Stimulated activated CD4-positive, alpha-beta T cell treated with anti-CD3 and anti-CD28 coated beads, Interleukin-12 subunit alpha, Interleukin-12 subunit beta, amount 100 ng/mL, for 24 hours (primary cell): ENCODE data around the gene ATOH7.
"Not testable (repeated sequence)": the region's sequence is repeated elsewhere in the genome, so short reads cannot be mapped to it uniquely, and the experiment has no call there.

Source experiments
- DNase-seq, 2 experiments: peaks; one replicate each; pipeline ENCODE4 v3.0.0-alpha.2; 2020; ENCODE audit warnings: low read depth in 2 of 2

ATOH7 gene

DNA sequence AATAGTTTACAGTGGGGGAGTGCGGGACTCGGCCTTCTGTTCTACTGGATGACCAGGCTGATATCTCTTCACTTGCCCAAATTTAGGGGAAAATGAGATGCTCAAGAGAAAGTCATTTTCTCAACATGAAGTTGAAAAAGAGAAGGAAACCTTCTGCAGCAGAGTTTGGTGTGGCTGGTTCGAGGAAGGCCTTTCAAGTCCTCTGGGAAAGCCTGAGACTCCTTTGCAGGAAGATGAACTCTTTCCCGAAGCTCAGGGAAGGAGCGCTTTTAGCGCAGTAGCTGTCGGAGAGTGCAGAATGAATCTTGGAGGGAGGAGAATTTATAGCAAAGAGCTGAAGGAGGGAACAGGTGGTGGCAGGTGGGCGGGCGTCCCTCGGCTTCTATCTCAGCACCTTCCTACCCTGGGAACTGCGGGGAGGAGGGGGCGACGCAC lies at the start of gene ATOH7:
TSS of gene ATOH7 (minus strand) at position 297 of the 435 bp plus-strand sequence. CDS start 436 bp downstream, outside the sequence.
- DNase-seq: no peak

DNA sequence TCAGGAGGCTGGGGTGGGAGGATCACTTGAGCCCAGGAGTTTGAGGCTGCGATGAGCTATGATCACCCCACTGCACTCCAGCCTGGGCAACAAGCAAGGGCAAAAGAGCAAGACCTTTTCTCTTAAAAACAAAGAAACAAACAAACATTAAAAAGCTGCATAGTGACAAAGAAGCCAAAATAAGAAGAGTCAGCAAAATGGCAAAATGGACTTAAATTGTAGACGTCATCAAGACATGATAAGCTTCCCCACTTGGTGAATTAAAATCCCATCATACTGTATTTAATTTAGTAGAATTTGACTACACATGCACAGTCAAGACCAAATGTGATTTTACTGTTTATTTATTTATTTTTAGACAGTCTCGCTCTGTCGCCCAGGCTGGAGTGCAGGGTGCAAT lies 48.8 kb upstream of the ATOH7 start:
- no peak for DNase-seq

DNA sequence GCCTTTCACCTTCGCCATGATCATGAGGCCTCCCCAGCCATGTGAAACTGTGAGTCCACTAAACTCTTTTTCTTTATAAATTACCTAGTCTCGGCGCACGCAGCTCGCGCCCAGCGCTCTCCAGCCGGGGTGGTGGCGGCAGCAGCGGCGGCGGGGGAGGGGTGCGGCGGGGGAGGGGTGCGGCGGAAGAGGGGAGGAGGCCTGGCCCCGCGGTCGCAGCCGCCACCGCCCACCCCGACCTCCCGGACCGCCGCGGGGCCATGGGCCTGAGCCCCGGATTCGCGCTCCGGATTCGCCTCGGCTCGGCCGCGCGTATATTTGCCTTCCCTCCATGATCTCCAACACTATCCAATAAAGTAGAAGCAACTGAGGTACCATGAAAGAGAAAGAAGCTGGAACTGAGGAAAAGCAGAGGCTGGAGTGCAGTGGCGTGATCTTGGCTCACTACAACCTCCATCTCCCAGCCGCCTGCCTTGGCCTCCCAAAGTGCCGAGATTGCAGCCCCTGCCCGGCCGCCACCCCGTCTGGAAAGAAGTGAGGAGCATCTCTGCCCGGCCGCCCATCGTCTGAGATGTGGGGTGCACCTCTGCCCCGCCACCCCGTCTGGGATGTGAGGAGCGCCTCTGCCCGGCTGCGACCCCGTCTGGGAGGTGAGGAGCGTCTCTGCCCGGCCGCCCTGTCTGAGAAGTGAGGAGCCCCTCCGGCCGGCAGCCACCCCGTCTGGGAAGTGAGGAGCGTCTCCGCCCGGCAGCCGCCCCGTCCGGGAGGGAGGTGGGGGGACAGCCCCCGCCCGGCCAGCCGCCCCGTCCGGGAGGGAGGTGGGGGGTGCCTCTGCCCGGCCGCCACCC lies 47.2 kb upstream of the ATOH7 start:
- DNase-seq: not testable (repeated sequence)

DNA sequence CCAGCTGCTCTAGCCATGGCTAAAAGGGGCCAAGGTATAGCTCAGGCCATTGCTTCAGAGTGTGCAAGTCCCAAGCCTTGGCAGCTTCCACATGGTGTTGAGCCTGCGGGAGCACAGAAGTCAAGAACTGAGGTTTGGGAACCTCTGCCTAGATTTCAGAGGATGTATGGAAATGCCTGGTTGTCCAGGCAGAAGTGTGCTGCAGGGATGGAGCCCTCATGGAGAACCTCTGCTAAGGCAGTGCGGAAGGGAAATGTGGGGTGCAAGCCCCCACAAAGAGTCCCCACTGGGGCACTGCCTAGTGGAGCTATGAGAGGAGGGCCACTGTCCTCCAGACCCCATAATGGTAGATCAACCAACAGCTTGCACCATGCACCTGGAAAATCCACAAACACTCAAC lies 45.9 kb upstream of the ATOH7 start:
- not testable (repeated sequence) for DNase-seq

DNA sequence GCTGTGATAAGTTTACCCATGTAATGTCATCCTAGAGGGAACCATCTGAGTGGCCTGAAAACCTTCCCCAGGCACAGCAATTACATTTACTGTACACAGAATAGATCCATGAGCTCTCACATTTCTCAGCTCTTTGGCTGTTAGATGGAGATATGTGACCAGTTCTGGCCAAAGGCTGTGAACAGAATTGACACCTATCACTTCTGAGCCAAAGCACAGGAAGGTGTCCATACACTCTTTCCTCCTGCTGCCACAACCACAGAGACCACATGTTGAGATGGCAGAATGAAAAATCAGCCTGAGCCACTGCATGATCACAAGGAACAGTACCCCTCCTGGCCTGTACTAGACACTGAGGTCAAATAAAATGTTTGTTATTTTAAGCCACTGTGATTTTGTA lies 44.3 kb upstream of the ATOH7 start:
- no peak for DNase-seq

DNA sequence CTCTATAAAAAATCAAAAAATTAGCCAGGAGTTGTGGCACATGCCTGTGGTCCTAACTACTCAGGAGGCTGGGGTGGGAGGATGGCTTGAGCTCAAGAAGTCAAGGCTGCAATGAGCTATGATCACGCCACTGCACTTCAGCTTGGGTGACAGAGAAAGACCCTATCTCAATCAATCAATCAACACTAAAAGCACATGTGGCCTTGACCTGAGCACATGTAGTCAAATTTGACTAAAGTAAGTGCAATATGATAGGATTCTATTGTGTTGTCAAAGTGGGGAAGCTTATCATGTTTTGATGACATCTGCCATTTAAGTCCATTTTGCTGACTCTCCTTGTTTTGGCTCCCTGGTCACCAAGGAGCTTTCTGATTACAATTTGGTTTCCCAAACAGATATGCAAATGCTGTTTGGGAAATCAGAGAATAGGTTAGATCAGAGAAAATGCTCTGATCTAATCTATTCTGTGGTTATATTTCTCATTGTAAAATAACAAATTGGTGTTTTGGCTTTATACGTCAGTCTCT lies 43.8 kb upstream of the ATOH7 start:
- no peak for DNase-seq

DNA sequence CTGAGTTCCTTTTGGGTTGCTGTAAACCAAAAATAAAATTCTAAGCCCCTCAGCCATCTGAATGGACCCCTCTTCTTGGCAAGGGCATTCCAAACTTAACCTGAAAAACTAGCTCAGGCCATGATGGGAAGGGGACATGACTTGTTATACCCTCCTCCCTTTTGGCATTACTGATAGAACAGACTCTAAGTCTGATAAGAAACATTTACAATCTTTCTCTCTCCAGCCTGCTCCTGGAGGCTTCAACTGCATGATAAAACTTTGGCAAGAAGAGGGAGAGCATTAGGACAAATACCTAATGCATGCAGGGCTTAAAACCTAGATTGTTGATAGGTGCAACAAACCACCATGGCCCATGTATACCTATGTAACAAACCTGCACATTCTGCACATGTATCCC lies 40.9 kb upstream of the ATOH7 start:
- no peak for DNase-seq

DNA sequence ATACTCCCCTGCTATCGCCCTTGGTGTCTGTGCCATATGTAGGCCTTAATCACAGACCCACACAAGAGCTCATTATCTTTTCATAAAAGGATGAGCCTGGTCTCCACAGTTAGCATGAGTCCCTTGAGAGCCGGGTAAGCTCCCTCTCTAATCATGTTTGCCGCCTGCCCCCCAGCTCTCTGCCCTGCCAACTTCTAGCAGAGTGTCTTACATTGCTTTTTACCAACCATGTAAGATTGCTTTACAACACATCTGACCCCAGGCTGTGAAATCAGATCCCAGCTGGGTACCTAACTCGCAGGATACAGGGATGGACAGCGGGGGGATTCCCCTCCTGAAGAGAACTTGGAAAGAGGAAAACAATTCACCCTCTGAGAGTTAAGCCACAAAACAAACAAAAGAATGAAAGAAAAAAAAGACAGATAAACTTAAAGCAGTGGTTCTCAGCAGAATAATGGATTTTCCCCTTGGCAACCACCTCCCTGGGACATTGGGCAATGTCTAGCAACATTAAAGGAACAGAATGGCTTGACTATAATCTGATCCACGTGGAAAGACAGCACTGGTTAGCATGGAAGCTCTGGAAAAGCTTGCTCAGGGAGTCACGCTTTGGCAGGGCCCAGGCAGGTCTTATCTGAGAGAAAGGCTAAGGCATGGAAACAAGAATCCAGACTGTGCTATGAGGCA lies 39.4 kb upstream of the ATOH7 start:
- DNase-seq: no peak

DNA sequence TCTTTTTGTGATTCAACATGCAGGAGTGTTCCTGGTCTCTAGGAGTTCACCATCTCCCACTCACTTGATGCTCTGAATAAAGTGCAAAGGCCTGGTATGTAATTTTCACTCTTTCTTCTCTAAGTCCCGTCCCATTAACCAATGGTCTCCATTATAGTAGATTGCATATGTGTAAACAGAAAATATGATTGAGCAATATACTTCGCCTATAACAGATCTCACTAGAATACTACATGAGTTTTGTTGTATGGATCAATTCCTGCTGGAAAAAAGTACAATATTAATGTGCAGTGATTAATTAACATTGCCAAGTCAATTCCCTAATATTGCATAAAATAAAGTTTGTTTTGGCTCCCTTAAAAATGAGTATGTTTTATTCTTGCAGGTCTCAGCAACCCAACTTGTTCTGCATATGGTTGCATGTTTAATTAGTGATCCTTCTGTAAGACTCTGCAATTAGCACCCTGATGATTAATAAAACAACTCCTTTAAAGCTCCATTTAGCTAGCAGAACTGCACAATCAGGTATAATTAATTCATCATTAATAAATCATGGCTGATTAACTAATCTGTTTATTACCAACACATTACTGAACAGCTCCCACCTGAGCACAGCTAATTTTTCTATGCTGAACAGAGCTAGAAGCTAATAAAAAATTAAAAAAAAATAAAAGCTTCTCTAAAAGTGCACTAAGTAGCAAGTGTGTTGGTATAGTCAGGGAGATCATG lies 37.8 kb upstream of the ATOH7 start:
- no peak for DNase-seq

DNA sequence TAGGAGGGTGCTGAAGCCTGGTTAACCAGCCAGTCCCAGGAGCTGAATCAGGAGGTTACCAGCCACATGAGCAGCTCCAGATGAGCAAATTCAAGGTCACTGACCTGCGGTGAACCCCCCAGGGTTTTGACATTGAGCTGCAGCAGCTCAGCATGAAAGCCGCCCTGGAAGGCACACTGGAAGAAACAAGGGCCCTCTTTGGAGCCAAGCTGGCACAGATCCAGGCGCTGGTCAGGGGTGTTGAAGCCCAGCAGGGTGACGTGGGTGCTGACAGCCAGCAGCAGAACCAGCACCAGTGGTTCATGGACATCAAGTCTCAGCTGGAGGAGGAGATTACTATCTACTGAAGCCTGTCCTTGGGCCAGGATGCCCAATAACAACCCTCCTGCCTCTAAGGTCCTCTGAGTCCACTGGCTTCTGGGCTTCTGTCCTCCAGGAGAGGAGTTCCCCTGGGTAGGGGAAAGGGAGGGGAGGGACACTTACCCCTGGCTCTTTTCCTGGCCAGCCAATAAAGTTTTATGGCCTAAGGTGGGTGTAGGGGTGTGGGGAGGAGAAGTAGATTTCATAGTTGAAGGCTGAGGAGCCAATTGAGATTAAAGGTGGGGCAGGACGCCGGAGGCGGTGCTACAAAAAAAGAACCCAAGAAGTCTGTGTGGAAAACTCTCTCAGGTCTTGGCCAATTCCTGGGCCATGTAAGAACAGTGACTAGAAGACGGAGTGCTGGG lies 29.4 kb upstream of the ATOH7 start:
- DNase-seq: no peak

DNA sequence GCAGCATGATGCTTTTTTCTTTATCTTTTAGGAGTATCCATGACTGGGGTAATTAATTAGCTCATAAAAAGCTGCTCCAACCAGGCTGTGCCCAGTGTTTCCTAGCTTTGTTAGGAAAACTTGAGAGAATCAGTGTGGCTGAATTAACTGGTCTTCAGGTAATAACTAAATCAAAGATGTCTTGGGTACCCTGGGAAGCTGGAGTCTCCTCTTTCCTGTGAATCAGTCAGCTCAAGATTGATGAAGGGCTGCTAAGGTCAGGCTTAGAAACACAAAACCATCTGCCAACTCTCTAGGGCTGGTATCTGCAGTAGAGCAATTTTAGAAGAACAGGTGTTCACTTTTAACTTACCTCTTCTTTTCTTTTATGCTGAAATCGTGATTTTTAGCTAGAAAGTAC lies 21.4 kb upstream of the ATOH7 start:
- no peak for DNase-seq

DNA sequence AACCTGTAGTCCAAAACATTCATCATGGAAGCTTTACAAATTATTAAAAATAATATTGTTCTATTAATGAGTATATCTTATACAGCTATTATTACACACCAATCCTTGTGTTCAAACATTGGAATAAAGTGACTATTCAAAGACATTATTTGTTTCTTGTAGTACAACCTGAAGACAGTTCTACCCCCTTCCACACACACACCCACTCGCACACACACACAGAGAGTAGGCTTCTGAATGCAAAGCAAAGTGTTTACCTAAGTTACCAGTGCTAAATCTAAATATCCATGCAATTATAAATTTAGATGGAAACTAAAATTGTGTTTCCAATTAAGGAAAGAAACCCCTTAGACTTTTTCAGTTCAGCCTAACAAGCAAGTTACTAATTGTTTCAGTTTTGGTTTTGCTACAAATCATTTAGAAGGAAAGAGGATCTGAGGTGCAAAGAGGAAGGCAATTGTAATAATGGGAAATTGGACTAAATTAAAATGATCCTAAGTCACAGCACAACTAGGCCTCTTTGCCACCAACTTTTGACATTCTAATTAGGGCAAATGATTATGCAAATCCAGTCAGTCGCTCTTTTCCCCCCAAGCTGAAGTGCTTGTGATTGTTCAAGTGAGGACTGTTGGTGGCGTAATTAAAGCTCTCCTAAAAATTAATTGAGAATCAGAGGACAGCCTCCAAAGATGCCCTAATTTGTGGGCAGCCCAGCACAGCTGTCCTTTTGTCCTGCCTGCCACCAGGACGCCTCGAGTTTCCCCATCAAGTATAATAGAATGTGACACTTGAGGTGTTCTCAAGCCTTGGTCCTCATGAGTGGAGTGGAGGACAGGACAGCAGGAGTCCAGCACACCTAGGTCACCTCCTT lies 19.9 kb upstream of the ATOH7 start:
- DNase-seq: no peak

DNA sequence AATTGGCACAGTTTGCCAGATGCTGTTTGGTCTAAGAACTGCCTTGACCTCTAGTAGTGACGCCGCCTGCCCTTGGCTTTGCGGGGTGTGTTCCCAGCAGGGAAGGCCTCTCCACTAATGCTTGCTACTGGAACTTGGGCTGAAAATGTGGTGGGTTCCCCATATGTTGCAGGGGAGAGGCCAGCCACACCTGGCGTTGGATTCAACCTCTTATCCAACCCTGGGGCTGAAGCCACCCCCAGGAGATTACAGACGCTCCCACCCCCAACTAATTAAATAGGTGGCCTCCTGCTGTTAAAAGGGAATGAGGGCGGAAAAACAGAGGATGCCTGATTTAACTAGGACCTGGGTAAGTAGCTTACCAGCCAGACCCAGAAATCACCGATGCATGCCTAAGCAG lies 19.2 kb upstream of the ATOH7 start:
- no peak for DNase-seq

DNA sequence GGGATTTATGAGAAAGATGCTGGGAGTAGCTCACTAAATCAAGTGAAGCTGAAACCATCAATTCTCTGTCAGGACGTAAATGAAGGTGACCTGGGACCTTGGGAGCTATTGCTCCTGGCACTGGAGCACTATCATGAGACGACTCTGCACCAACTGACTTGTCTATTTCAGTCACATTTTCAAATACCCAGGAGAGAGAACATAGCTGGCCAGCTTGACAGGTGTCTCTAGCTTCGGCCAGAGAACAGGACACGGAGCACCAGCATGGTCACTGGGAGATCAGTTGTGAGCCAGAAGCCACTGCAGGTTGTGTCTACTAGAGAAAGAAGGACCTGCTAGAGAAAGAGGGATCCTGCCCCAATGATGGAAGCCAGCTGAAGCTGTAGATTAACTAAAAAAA lies 17.4 kb upstream of the ATOH7 start:
- no peak for DNase-seq

DNA sequence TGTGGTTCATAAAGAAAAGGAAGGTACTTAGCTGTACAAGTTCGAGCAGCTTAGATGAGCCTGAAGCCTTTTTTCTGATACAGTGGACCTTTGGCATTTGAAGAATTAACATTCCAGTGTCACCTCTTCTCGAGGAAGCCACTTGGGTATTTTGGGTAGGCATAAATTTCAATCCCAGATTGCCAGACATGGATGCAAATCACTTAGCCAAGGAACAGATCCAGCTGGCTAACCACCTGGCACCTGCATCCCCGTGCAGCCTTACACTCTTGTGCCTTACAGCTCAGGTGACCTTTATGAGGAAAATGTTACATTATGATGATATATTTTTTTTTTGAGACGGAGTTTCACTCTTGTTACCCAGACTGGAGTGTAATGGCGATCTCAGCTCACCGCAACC lies 16.0 kb upstream of the ATOH7 start:
- no peak for DNase-seq

DNA sequence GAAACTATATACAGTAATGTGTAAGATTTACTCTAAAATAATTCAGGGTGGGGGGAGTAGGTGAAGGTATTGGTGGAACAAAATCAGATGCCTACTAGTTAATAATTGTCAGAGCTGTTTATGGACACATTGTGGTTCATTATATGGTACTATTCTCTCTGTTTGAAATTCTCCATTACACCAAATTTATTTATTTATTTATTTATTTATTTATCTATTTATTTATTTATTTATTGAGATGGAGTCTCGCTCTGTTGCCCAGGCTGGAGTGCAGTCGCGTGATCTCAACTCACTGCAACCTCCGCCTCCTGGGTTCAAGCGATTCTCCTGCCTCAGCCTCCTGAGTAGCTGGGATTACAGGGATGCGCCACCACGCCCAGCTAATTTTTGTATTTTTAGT lies 14.5 kb upstream of the ATOH7 start:
- not testable (repeated sequence) for DNase-seq

DNA sequence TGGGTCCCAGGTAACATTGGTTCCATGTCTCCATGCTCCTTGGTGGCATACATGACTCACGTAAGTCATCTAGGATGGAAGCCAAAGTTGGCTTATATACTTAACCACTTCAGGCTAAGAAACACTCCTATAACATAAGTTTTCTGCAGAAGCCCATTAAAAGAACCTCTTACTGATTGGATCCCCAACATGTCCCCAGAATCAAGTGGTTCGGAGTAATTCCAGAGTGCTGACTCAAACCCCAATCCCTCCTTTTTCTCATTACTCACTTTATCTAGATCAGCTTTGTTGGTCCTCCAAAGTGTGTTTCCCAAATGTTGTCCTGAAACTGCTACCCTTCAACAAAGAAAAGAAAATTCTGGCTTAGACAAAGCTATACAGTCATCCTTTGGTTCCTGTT lies 10.1 kb upstream of the ATOH7 start:
- DNase-seq: no peak

DNA sequence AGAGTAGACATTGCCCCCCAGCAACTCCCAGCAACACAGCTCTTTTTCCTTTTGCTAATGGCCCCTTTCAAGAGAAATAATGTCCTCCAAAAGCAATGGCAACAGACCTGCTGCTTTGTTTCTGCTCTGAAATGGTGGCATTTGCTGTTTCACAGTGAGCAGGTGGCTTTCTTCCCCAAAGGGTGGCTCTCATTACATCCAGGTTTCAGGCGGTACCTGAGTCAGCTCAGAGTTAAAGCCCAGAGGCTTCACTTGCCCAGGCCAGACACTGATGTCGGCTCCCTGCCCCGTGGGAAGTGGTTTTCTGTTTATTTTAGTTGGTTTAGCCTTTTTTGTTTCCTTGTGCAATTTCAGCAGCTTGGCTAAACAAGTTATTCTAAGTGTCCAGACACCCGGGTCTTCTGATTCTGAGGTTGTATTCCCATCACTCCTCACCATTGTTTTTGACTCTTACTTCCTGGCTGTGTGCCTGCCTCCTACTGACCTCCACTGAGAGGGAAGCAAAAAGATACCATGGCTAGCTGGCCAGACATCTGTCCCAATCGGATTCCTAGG lies 7.8 kb upstream of the ATOH7 start:
- no peak for DNase-seq

DNA sequence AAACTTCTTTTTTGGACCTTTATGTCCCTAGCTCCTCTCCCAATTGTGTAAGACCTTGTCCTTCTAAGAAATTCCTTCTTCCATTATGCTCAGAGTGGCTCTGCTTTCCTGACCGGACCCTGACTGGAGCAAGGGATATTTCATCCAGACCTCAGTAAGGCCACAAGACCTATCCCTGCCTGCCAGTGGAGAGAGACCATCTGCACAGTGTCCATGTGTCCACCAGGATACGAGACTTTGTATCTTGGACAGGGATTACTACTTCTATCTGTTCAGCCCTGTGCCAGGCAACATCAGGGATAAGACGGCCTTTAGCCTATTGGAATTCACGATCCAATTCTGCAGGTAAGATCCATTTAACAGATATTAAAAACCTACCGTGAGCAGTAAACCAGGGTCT lies 7.2 kb upstream of the ATOH7 start:
- no peak for DNase-seq

DNA sequence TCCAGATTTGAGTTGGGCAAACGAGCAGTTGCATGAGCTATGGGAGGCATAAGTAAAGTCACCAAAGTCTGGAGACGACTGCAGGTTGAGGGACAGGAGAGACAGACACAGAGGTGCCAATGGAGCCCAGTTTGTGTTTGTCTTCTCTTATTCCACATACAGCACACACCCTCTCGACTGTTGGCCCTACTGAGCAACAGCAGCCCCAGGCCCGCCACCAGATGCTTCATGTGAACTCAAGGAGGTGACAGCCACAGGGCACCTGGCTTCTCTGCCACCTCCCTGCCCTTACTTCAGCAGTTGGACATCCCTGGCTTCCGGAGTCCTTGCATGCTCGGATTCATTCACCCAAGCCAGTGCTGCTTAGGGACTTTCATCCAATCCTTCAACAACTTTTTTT lies 6.5 kb upstream of the ATOH7 start:
- DNase-seq: no peak
